MCF 10A (cell line): ENCODE measurements around the gene ARHGAP33. TPM values are rescaled to one million over a fixed set of nuclear protein-coding genes. Genes with fewer than 3 reads are reported as not detected.

Experiments
- BruUV-seq: library from RNA; stranded (reverse); fragments of 400-500 nt; replicated peaks from 2 replicates; lab custom pipeline; 2021; lab: Mats Ljungman, UMichigan
- CTCF ChIA-PET: fragments of 300-600 bp; sonication (Branson Sonifier 250); formaldehyde crosslinking; extraction: SDS; loops from one replicate; lab custom pipeline; 2021; ENCODE audit warnings: antibody characterized with exemption, inconsistent platforms; lab: Yijun Ruan, JAX
- POLR2A ChIA-PET: fragments of 300-600, 350-650 bp; sonication (Branson Sonifier 250); formaldehyde crosslinking; extraction: SDS; loops from one replicate; lab custom pipeline; 2020; ENCODE audit warnings: antibody characterized with exemption, inconsistent platforms; lab: Yijun Ruan, JAX
- DNase-seq: peaks from one replicate; pipeline ENCODE4 v3.0.0-alpha.2; 2018; ENCODE audit not compliant: unreplicated experiment
- H3K27ac Mint-ChIP-seq: one replicate; pipeline ENCODE4 v1.8.0; 2022; ENCODE audit warnings: mild to moderate bottlenecking, low read depth, mixed read lengths; ENCODE audit not compliant: unreplicated experiment
- H3K27me3 Mint-ChIP-seq: one replicate; pipeline ENCODE4 v1.8.0; 2022; ENCODE audit warnings: mixed read lengths; ENCODE audit not compliant: insufficient read depth, unreplicated experiment
- H3K36me3 Mint-ChIP-seq: one replicate; pipeline ENCODE4 v1.8.0; 2022; ENCODE audit warnings: mild to moderate bottlenecking, moderate library complexity, mixed read lengths; ENCODE audit not compliant: insufficient read depth, unreplicated experiment
- H3K4me1 Mint-ChIP-seq: one replicate; pipeline ENCODE4 v1.8.0; 2022; ENCODE audit warnings: mixed read lengths; ENCODE audit not compliant: insufficient read depth, unreplicated experiment
- H3K4me3 Mint-ChIP-seq: one replicate; pipeline ENCODE4 v1.8.0; 2022; ENCODE audit warnings: mild to moderate bottlenecking, moderate library complexity, mixed read lengths; ENCODE audit not compliant: unreplicated experiment
- H3K9me3 Mint-ChIP-seq: one replicate; pipeline ENCODE4 v1.8.0; 2022; ENCODE audit warnings: mixed read lengths; ENCODE audit not compliant: unreplicated experiment
- intact Hi-C: fragments of 100-400 bp; cut with micrococcal nuclease; formaldehyde crosslinking; loops from 2 replicates; pipeline ENCODE4 v1.14.1; 2022
- total RNA-seq: library from RNA; stranded (reverse); gene quantifications from 2 replicates; pipeline ENCODE4 v1.2.3, GENCODE V29; 2022
- TF ChIP-seq, protein P1 (sequence below): fragments of 200-600 bp; IDR thresholded peaks from one replicate; pipeline ENCODE4 v1.8.0; 2022; ENCODE audit warnings: antibody characterized with exemption, mild to moderate bottlenecking; ENCODE audit not compliant: unreplicated experiment

ARHGAP33 gene
- total RNA-seq, 1 experiment from 2014 or later = 5.4 TPM

DNA sequence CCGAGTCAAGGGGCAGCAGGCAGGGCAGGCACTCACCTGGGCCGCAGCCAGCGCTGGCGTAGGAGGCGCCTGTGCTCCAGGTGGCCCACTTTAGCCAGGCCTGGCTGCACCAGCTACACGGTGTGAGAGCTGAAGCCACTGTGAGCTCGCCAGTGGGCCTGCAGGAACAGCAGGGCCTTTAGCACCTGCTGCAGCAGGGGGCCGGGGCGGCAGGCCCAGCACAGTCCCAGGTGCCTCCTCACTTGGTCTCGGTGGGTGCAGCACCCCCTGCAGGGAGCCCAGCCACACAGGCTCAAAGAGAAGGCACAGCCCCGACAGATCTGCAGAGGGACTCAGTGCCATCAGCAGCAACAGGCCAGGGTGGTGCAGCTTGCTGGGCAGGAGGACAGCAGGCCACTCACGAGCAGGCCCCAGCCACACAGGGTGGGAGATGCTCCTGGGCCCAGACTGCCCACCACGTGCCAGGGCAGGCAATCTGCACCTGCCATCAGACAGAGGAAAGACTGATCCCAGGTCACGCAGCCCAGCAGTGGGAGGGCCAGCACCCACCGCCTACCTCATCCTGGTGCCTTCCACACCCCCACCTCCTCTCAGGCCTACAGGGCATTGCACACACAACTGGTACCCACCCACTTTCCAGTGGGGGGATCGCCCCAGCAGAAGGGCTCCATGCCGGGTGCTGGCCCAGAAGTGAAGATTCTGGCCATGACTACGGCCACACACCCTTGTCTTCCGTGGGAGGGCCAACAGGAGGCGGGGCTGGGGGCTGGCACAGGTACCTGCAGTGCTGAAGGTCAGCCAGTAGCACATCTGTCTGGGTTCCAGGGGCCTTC, 15.8 kb downstream of the ARHGAP33 start:
- Mint-ChIP-seq H3K4me3 (no peak overlapping the region), H3K9me3 (no peaks in the 10 kb centered on the region), H3K36me3 (no peaks in the 10 kb centered on the region), H3K27ac (no peak overlapping the region), H3K4me1 (no peaks in the 10 kb centered on the region), H3K27me3 (peaks cover 4% of the 10 kb centered on the region)
- ChIA-PET CTCF (no interaction called here), POLR2A (no interaction called here)
- no TSS peak for BruUV-seq
- DNase-seq = no peak
- TF ChIP-seq, protein P1, sequence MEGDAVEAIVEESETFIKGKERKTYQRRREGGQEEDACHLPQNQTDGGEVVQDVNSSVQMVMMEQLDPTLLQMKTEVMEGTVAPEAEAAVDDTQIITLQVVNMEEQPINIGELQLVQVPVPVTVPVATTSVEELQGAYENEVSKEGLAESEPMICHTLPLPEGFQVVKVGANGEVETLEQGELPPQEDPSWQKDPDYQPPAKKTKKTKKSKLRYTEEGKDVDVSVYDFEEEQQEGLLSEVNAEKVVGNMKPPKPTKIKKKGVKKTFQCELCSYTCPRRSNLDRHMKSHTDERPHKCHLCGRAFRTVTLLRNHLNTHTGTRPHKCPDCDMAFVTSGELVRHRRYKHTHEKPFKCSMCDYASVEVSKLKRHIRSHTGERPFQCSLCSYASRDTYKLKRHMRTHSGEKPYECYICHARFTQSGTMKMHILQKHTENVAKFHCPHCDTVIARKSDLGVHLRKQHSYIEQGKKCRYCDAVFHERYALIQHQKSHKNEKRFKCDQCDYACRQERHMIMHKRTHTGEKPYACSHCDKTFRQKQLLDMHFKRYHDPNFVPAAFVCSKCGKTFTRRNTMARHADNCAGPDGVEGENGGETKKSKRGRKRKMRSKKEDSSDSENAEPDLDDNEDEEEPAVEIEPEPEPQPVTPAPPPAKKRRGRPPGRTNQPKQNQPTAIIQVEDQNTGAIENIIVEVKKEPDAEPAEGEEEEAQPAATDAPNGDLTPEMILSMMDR = no peak
- intact Hi-C loops = no loop called here

DNA sequence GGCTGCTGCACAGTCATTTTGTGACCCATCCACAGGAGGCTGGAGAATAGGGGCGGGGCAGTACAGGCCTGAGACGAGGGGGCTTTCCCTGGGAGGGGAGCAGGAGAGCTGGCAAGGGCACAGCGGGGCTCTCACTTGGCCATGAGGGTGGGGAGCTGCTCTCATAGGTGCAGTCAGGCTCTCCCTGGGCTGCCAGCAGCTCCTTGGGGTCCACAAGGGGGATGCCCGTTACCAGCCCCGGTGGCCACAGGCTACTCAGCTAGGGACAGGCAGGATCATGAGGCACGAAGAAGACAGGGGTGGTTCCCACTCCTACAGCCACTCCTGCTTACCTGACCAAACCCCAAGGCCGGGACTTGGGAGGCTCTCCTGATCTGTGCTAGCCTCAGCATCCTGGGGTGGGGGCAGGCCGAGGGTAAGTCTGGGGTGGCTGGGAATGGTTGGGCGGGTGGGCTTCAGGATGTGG, 16.5 kb downstream of the ARHGAP33 start:
- Mint-ChIP-seq H3K27ac (no peak overlapping the region), H3K27me3 (peaks cover 11% of the 10 kb centered on the region), H3K4me3 (no peak overlapping the region), H3K36me3 (no peaks in the 10 kb centered on the region), H3K4me1 (no peaks in the 10 kb centered on the region), H3K9me3 (no peaks in the 10 kb centered on the region)
- ChIA-PET CTCF (no interaction called here), POLR2A (no interaction called here)
- intact Hi-C loops = no loop called here
- TF ChIP-seq, protein P1 = no peak
- BruUV-seq = no TSS peak
- no peak for DNase-seq

DNA sequence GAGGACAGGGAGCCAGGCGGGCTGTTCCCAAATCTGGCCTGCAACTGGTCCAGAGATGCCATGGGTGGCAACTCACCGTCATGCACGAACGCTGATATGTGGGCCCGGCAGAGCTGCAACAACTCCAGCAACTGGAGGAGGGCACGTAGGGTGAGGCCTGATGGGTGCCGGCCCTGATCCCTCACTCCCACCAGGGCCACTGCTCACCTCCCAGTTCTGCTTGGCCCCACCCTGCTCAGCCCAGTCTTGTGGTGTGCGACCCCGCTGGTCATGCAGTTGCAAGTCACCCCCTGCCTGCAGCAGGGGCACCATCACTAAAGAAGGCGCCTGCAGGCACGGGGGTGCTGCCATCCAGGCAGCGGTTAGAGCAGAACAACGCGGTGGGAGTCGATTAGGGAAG, 16.9 kb downstream of the ARHGAP33 start:
- H3K4me1 Mint-ChIP-seq = no peaks in the 10 kb centered on the region
- POLR2A ChIA-PET = no interaction called here

DNA sequence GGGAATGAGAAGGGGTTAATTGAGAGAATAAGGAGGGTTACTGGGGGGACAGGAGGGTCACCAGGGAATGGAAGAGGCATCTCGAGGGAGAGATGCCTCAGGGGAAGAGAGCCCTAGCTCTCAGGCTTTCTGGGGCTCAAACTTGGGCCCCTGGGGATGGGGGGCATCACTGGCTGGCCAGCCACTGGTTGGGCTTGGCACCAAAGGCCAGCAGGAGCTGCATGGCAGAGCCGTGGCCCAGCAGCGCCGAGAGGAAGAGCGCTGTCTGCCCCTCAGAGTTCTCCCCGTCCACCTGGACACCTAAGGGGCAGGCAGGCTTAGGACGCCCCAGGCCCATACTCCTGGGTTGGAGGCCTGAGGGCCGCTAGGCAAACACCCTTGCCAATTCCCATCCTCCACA, 17.5 kb downstream of the ARHGAP33 start:
- no peak for DNase-seq
- CTCF ChIA-PET = no interaction called here
- POLR2A ChIA-PET = no interaction called here
- no peak overlapping the region for H3K4me3 Mint-ChIP-seq
- intact Hi-C loops = no loop called here
- H3K4me1 Mint-ChIP-seq = no peaks in the 10 kb centered on the region
- peaks cover 16% of the 10 kb centered on the region for H3K27me3 Mint-ChIP-seq
- no TSS peak for BruUV-seq
- no peak overlapping the region for H3K27ac Mint-ChIP-seq
- H3K9me3 Mint-ChIP-seq = no peaks in the 10 kb centered on the region
- H3K36me3 Mint-ChIP-seq = no peaks in the 10 kb centered on the region
- TF ChIP-seq, protein P1 = no peak

More for the DNA sequence above, 16.9 kb downstream of the ARHGAP33 start:
- intact Hi-C loops = no loop called here
- no peak for DNase-seq
- TF ChIP-seq, protein P1 = no peak
- H3K9me3 Mint-ChIP-seq = no peaks in the 10 kb centered on the region
- H3K27me3 Mint-ChIP-seq = peaks cover 16% of the 10 kb centered on the region
- no peak overlapping the region for H3K27ac Mint-ChIP-seq
- H3K36me3 Mint-ChIP-seq = no peaks in the 10 kb centered on the region
- BruUV-seq = no TSS peak
- H3K4me3 Mint-ChIP-seq = no peak overlapping the region
- CTCF ChIA-PET = no interaction called here
